Stimulated activated naive CD4-positive, alpha-beta T cell (primary cell): ENCODE measurements around the gene DNAJB7.
"Not testable (repeated sequence)": the region's sequence is repeated elsewhere in the genome, so short reads cannot be mapped to it uniquely, and the experiment has no call there.

ENCODE experiments used
- DNase-seq, 6 experiments: peaks; one replicate each; lab custom pipeline; 2025; lab: John Stamatoyannopoulos, UW

Gene DNAJB7

GRCh38 chr22:40844951-40845350 lies 17.0 kb downstream of the DNAJB7 start:
- no peak for DNase-seq

GRCh38 chr22:40838486-40838885 lies 23.4 kb downstream of the DNAJB7 start:
- DNase-seq: no peak

DNA sequence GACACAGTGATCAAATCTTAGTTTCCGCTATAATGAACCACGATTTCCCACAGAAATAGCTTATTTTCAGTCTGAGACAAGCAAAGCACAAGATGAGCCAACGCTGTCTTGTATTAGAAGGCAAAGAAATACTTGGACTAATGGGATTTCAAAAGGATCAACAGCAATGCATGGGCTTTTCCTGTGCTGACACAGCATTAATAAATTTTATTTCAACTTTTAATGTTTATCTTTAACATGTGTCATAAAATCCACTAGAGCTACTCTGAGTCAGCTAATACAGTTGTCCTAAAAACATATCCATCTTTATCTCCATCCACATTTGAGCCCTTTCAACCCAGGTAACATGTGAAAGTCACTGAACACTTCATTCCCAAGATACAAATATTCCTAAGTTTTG lies 27.3 kb downstream of the DNAJB7 start:
- no peak for DNase-seq

DNA sequence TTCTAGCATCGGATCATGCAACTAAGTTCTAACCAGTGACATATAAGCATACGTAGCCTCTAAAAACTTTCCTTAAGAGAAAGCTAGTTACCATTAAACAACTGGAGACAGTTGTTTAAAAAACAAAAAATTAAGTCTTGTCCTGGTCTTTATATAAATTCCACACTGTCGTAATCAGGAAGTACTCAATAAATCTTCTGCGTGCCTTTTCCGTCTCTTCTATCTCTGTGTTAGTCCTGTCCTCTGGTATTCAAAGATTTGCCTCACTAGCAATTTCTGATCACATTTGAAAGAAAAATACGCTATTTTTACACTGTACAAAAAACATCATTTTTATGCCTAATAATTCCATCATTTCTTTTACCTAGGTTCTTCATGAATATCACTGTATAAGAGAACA lies 32.8 kb downstream of the DNAJB7 start:
- no peak for DNase-seq

GRCh38 chr22:40826984-40827741 lies 34.8 kb downstream of the DNAJB7 start:
- no peak for DNase-seq

GRCh38 chr22:40826292-40826691 lies 35.6 kb downstream of the DNAJB7 start:
- DNase-seq: not testable (repeated sequence)

DNA sequence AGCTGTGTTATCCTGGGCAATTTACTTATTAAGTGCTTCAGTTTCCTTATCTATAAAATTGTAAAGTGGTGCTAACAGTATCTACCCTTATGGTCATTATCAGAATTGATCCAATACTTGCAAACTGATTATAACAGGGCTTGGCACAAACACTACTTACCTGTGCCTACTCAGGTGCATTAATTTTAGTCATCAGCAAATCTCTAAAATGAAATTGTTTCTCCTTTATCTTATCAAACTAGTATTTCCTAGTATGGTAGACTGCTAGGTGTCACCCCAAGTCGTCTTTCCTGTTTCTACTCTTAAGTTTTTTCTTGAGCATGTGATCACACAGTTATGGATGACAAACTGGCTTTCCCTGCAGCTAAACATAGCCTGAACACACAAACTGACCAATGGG lies 38.5 kb downstream of the DNAJB7 start:
- DNase-seq: no peak

- peak in 1 of 6 experiments; percentile 49 for DNase-seq
Measured at GRCh38 chr22:40819599-40820140, 42.2 kb downstream of the DNAJB7 start.

DNA sequence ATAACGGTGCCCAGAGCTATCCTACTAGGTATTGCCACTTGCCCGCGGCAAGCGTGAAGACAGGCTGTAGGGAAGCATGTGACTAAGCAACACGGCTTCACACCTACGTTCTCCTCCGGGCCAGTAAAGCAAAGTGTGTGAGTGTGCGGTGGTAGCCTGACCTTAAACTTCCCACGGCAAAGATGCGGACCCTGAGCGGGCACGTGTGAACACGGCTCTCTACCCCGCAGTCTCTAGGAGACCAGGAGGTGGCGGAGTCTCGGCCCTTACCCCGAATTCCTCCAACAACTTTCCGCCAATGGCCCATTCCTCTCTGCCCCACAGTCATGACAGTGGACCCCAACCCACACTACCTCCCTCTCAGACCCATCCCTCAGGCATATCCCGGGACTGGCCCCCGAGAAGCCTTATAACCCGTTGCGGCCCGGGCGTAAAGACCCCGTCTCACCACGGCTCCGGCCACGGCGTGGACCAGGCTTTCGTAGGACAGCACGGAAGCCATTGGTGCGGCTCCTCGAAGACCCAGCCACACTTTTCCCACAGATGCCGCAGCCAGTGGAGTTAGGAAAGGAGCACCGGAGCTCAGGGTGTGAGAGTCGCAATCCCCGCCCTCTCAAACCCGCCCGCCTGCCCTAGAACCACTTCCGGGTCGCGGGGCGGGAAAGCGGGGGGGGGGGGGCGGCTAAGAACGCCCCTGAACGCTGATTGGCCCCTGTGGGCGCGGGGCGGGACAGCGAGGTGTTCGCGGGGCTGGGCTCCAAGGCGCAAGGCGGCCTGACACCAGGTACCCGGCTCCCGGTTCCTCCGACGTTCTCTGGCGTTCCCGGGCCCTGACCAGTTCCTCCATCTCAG lies 42.9 kb downstream of the DNAJB7 start, which contains the start of gene SLC25A17:
SLC25A17 (minus strand) TSS at position 600 of the 852 bp plus-strand sequence; CDS start at position 502, 98 bp downstream.
- peak; percentile 76 to 89 (median 86) for DNase-seq

DNA sequence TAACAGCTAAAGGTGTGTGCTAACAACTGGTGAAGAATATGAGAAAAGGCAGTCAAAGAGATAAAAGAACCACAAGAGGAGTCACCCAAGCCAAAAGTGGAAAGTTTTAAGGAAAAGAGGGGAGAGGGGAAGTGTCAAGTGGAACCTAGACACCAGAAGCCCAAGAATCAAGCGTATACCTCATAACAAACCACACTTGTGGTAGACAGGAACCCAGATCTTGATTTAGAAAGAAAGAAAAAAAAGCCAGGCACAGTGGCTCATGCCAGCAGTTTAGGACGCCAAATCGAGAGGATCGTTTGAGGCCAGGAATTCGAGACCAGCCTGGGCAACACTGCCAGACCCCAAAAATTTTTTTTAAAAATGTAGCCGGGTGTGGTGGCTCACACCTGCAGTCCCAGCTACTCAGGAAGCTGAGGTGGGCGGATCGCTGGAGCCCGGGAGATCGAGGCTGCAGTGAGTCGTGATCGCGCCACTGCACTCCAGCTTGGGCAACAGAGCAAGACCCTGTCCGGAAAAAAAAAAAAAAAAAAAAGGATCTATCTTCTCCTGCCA lies 43.6 kb downstream of the DNAJB7 start:
- DNase-seq: no peak

- no peak for DNase-seq
Measured at GRCh38 chr22:40817737-40818136, 44.2 kb downstream of the DNAJB7 start.

- DNase-seq: no peak
Measured at GRCh38 chr22:40813912-40814315, 48.0 kb downstream of the DNAJB7 start.
